WTC11 (cell line): Measurements from ENCODE around the gene ELK1. TPM values are rescaled to one million over a fixed set of nuclear protein-coding genes. Genes with fewer than 3 reads are reported as not detected.

ENCODE experiments used
- ATAC-seq: fragments of 200-7000 bp; cut with Tn5 transposase; 2 replicates; pipeline ENCODE4 v1.10.0; 2021; ENCODE audit warnings: mild to moderate bottlenecking, moderate library complexity
- CTCF ChIA-PET: fragments of 300-600 bp; sonication (Branson Sonifier 250); formaldehyde crosslinking; loops from one replicate; lab custom pipeline; 2021; ENCODE audit warnings: antibody characterized with exemption; lab: Charles Lee
- POLR2A ChIA-PET: fragments of 350-600 bp; sonication (Branson Sonifier 250); formaldehyde crosslinking; loops from one replicate; lab custom pipeline; 2021; ENCODE audit warnings: antibody characterized with exemption; lab: Charles Lee
- DNase-seq: peaks from one replicate; pipeline ENCODE4 v3.0.0; 2021; ENCODE audit warnings: low spot score
- H3K27ac Mint-ChIP-seq: 2 replicates; pipeline ENCODE4 v1.8.0; 2021; ENCODE audit warnings: mixed read lengths
- H3K27me3 Mint-ChIP-seq: 2 replicates; pipeline ENCODE4 v1.8.0; 2021; ENCODE audit warnings: low read depth, mild to moderate bottlenecking, moderate library complexity, mixed read lengths
- H3K36me3 Mint-ChIP-seq: 2 replicates; pipeline ENCODE4 v1.8.0; 2021; ENCODE audit warnings: mixed read lengths
- H3K4me1 Mint-ChIP-seq: 2 replicates; pipeline ENCODE4 v1.8.0; 2022; ENCODE audit warnings: mixed read lengths
- H3K4me3 Mint-ChIP-seq: 2 replicates; pipeline ENCODE4 v1.8.0; 2021; ENCODE audit warnings: mild to moderate bottlenecking, moderate library complexity, mixed read lengths
- H3K9me3 Mint-ChIP-seq: 2 replicates; pipeline ENCODE4 v1.8.0; 2021; ENCODE audit warnings: mixed read lengths
- CREB1 ChIP-seq: sonication (generic); formaldehyde crosslinking; IDR thresholded peaks from 2 replicates; pipeline ENCODE4 v1.8.0; 2023; ENCODE audit warnings: mild to moderate bottlenecking, missing genetic modification reagents
- CREM ChIP-seq: sonication (generic); formaldehyde crosslinking; IDR thresholded peaks from 2 replicates; pipeline ENCODE4 v1.8.1; 2022; ENCODE audit warnings: mild to moderate bottlenecking, missing genetic modification reagents, moderate library complexity
- ESRRA ChIP-seq: sonication (generic); formaldehyde crosslinking; IDR thresholded peaks from 2 replicates; pipeline ENCODE4 v1.8.1; 2022; ENCODE audit warnings: mild to moderate bottlenecking, missing genetic modification reagents, borderline replicate concordance
- IRF2 ChIP-seq: sonication (generic); formaldehyde crosslinking; IDR thresholded peaks from 2 replicates; pipeline ENCODE4 v1.8.0; 2022; ENCODE audit warnings: low read depth, missing genetic modification reagents, borderline replicate concordance
- JAZF1 ChIP-seq: fragments of 250-450 bp; sonication (Bioruptor Pico); IDR thresholded peaks from 2 replicates; pipeline ENCODE4 v1.9.0; 2021; ENCODE audit warnings: moderate library complexity, mild to moderate bottlenecking, inconsistent platforms
- JUN ChIP-seq: sonication (generic); formaldehyde crosslinking; IDR thresholded peaks from 2 replicates; pipeline ENCODE4 v1.8.0; 2023; ENCODE audit warnings: mild to moderate bottlenecking, missing genetic modification reagents
- MLX ChIP-seq: sonication (generic); formaldehyde crosslinking; IDR thresholded peaks from 2 replicates; pipeline ENCODE4 v1.8.1; 2023; ENCODE audit warnings: mild to moderate bottlenecking, missing genetic modification reagents, moderate library complexity
- NFE2L1 ChIP-seq: sonication (generic); formaldehyde crosslinking; IDR thresholded peaks from 2 replicates; pipeline ENCODE4 v1.8.1; 2023; ENCODE audit warnings: missing genetic modification reagents
- NR2C2 ChIP-seq: sonication (generic); formaldehyde crosslinking; IDR thresholded peaks from 2 replicates; pipeline ENCODE4 v1.8.0; 2022; ENCODE audit warnings: mild to moderate bottlenecking, missing genetic modification reagents
- PRDM15 ChIP-seq: sonication (generic); formaldehyde crosslinking; IDR thresholded peaks from 2 replicates; pipeline ENCODE4 v1.8.0; 2022; ENCODE audit warnings: missing genetic modification reagents
- RELA ChIP-seq: sonication (generic); formaldehyde crosslinking; IDR thresholded peaks from 2 replicates; pipeline ENCODE4 v1.8.1; 2022; ENCODE audit warnings: missing genetic modification reagents, mild to moderate bottlenecking, borderline replicate concordance
- RORB ChIP-seq: fragments of 250-450 bp; sonication (Bioruptor Pico); IDR thresholded peaks from 2 replicates; pipeline ENCODE4 v1.9.0; 2021; ENCODE audit warnings: mild to moderate bottlenecking
- SMAD4 ChIP-seq: sonication (generic); formaldehyde crosslinking; IDR thresholded peaks from 2 replicates; pipeline ENCODE4 v1.8.0; 2022; ENCODE audit warnings: mild to moderate bottlenecking, missing genetic modification reagents
- TEAD1 ChIP-seq: sonication (generic); formaldehyde crosslinking; IDR thresholded peaks from 2 replicates; pipeline ENCODE4 v1.8.0; 2022; ENCODE audit warnings: mild to moderate bottlenecking, missing genetic modification reagents
- ZNF263 ChIP-seq: sonication (generic); formaldehyde crosslinking; IDR thresholded peaks from 2 replicates; pipeline ENCODE4 v1.8.1; 2022; ENCODE audit warnings: low read depth, mild to moderate bottlenecking, moderate library complexity, missing genetic modification reagents
- ZNF396 ChIP-seq: fragments of 250-450 bp; sonication (Bioruptor Pico); IDR thresholded peaks from 2 replicates; pipeline ENCODE4 v1.8.0; 2021; ENCODE audit warnings: mild to moderate bottlenecking, moderate library complexity, borderline replicate concordance
- ZNF671 ChIP-seq: fragments of 250-450 bp; sonication (Bioruptor Pico); IDR thresholded peaks from 2 replicates; pipeline ENCODE4 v1.8.0; 2021; ENCODE audit warnings: mild to moderate bottlenecking
- total RNA-seq: library from RNA; stranded (reverse); gene quantifications from 3 replicates; pipeline ENCODE4 v1.2.3, GENCODE V29; 2021
- TF ChIP-seq, protein P1 (sequence below): fragments of 200-600 bp; IDR thresholded peaks from 2 replicates; pipeline ENCODE4 v1.8.0; 2022; ENCODE audit warnings: antibody characterized with exemption
- TF ChIP-seq, protein P2 (sequence below): sonication (generic); formaldehyde crosslinking; conservative IDR thresholded peaks from 2 replicates; pipeline ENCODE4 v1.8.1; 2023; ENCODE audit warnings: mild to moderate bottlenecking, low read depth, missing genetic modification reagents, moderate library complexity
- TF ChIP-seq, protein P3 (sequence below): fragments of 250-450 bp; sonication (Bioruptor Pico); IDR thresholded peaks from 2 replicates; pipeline ENCODE4 v2.1.2; 2022; ENCODE audit warnings: mild to moderate bottlenecking, moderate library complexity
- TF ChIP-seq, protein P4 (sequence below): sonication (generic); formaldehyde crosslinking; IDR thresholded peaks from 2 replicates; pipeline ENCODE4 v1.8.0; 2022; ENCODE audit warnings: mild to moderate bottlenecking, missing genetic modification reagents
- TF ChIP-seq, protein P5 (sequence below): sonication (generic); formaldehyde crosslinking; IDR thresholded peaks from 2 replicates; pipeline ENCODE4 v1.8.0; 2022; ENCODE audit warnings: mild to moderate bottlenecking, missing genetic modification reagents

ELK1 gene
- total RNA-seq, 1 experiment from 2014 or later: 35.8 TPM

DNA sequence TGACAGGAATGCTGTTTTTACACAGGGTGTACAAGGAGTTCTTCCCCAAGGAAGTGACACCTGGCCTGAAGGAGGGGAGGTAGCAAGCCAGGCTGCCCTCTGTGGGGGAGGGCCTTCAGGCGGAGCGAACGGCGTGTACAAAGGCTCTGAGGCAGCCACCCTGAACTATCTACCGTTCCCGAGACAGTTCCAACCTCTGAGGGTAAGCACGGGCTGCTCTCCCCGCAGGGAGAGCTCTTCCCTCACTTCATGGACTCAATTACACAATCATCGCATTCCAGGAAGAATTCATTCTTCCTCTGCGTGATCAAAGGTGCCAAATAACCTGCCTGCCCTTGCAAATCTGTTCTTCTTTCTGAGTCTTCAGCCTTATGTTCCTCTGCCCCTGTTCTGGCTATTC is 4.8 kb downstream of the ELK1 start (continued):
- no peak for TF ChIP-seq PRDM15
- TF ChIP-seq ZNF671 (CRISPR knock-in tag): no peak
- no peak for TF ChIP-seq SMAD4 (CRISPR knock-in tag)

DNA sequence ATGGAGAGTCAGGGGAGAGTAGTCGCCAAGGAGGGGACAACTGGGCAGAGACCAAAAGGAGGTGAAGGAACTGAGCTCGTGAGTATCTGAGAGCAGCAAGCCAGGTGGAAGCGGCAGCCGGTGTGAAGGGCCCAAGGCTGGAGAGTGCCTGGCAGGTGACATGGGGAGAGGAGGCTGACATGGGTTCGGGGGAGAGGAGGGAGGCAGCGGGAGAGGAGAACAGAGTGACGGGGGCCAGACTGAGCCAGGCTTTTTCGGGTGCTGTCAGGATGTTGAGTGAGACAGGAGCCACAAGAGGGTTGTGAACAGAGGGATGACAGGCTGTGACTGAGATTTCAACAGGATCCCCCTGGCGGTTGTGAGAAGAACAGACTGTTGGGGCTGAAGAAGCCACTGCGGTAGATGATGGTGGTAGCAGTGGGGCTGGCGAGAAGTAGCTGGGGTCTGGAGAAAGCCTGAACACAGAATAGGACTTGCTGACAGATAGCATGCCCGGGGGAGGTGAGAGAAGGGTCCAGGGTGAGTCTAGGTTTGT is 5.7 kb downstream of the ELK1 start:
- H3K4me3 Mint-ChIP-seq: no peak overlapping the region
- ChIA-PET CTCF (interaction anchor here (0.6 to 2.0 kb wide), 22 partner anchors 14 to 260 kb away, joined by 3 to 17 read pairs (median 4); partner anchors contain the start of gene TIMP1), POLR2A (interaction anchor here (1.3 kb wide), 1 partner anchor 20 kb away, joined by 4 read pairs; no protein-coding TSS in a partner anchor)
- peak; percentile 25 for DNase-seq
- peaks cover 15% of the 10 kb centered on the region for H3K4me1 Mint-ChIP-seq
- H3K27ac Mint-ChIP-seq: peak overlapping the region; percentile 91
- peaks cover 11% of the 10 kb centered on the region for H3K9me3 Mint-ChIP-seq
- peaks cover 26% of the 10 kb centered on the region for H3K36me3 Mint-ChIP-seq
- peak; percentile 93 for ATAC-seq
- H3K27me3 Mint-ChIP-seq: no peaks in the 10 kb centered on the region
- TF ChIP-seq NFE2L1 (CRISPR knock-in tag): no peak
- TF ChIP-seq, protein P1, sequence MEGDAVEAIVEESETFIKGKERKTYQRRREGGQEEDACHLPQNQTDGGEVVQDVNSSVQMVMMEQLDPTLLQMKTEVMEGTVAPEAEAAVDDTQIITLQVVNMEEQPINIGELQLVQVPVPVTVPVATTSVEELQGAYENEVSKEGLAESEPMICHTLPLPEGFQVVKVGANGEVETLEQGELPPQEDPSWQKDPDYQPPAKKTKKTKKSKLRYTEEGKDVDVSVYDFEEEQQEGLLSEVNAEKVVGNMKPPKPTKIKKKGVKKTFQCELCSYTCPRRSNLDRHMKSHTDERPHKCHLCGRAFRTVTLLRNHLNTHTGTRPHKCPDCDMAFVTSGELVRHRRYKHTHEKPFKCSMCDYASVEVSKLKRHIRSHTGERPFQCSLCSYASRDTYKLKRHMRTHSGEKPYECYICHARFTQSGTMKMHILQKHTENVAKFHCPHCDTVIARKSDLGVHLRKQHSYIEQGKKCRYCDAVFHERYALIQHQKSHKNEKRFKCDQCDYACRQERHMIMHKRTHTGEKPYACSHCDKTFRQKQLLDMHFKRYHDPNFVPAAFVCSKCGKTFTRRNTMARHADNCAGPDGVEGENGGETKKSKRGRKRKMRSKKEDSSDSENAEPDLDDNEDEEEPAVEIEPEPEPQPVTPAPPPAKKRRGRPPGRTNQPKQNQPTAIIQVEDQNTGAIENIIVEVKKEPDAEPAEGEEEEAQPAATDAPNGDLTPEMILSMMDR: peak; percentile 38; the same call in 1 of the 2 replicates

DNA sequence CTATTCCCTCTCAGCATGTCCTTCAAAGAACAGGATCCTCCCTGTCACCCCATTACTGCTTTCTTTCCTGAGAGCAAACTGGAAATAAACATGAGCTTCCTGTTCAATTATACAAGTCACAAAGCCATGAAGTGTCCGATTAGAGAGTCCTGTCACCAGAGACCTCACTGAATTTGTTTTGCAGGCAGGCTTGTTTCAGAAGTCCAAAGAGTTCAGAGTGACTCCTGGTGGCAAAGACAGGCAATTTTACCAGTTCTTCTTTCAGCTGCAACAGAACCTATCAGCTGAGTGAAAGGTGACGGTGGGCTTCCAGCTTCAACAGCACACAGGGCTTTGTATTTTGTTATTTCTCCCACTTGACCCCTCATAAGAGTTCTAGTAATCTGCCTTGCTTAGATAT is 6.4 kb downstream of the ELK1 start:
- DNase-seq: no peak
- Mint-ChIP-seq H3K27me3 (no peaks in the 10 kb centered on the region), H3K4me3 (no peak overlapping the region), H3K27ac (no peak overlapping the region), H3K9me3 (peaks cover 12% of the 10 kb centered on the region), H3K36me3 (peaks cover 32% of the 10 kb centered on the region), H3K4me1 (peaks cover 9% of the 10 kb centered on the region)
- CTCF ChIA-PET: interaction anchor here (0.6 to 2.0 kb wide), 17 partner anchors 13 to 259 kb away, joined by 3 to 17 read pairs (median 7); partner anchors contain the start of gene TIMP1
- ATAC-seq: no peak
- POLR2A ChIA-PET: no interaction called here
- TF ChIP-seq MLX (CRISPR knock-in tag) (no peak), JAZF1 (CRISPR knock-in tag) (no peak), CREB1 (CRISPR knock-in tag) (no peak), RELA (CRISPR knock-in tag) (no peak), ESRRA (CRISPR knock-in tag) (no peak), RORB (CRISPR knock-in tag) (no peak), IRF2 (no peak), NR2C2 (CRISPR knock-in tag) (no peak), ZNF263 (CRISPR knock-in tag) (no peak), TEAD1 (CRISPR knock-in tag) (no peak), ZNF396 (CRISPR knock-in tag) (no peak), JUN (CRISPR knock-in tag) (no peak), CREM (CRISPR knock-in tag) (no peak)
- TF ChIP-seq, protein P2, sequence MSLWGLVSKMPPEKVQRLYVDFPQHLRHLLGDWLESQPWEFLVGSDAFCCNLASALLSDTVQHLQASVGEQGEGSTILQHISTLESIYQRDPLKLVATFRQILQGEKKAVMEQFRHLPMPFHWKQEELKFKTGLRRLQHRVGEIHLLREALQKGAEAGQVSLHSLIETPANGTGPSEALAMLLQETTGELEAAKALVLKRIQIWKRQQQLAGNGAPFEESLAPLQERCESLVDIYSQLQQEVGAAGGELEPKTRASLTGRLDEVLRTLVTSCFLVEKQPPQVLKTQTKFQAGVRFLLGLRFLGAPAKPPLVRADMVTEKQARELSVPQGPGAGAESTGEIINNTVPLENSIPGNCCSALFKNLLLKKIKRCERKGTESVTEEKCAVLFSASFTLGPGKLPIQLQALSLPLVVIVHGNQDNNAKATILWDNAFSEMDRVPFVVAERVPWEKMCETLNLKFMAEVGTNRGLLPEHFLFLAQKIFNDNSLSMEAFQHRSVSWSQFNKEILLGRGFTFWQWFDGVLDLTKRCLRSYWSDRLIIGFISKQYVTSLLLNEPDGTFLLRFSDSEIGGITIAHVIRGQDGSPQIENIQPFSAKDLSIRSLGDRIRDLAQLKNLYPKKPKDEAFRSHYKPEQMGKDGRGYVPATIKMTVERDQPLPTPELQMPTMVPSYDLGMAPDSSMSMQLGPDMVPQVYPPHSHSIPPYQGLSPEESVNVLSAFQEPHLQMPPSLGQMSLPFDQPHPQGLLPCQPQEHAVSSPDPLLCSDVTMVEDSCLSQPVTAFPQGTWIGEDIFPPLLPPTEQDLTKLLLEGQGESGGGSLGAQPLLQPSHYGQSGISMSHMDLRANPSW (CRISPR knock-in tag): no peak
- TF ChIP-seq, protein P3, sequence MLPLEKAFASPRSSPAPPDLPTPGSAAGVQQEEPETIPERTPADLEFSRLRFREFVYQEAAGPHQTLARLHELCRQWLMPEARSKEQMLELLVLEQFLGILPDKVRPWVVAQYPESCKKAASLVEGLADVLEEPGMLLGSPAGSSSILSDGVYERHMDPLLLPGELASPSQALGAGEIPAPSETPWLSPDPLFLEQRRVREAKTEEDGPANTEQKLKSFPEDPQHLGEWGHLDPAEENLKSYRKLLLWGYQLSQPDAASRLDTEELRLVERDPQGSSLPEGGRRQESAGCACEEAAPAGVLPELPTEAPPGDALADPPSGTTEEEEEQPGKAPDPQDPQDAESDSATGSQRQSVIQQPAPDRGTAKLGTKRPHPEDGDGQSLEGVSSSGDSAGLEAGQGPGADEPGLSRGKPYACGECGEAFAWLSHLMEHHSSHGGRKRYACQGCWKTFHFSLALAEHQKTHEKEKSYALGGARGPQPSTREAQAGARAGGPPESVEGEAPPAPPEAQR (CRISPR knock-in tag): no peak
- TF ChIP-seq, protein P4, sequence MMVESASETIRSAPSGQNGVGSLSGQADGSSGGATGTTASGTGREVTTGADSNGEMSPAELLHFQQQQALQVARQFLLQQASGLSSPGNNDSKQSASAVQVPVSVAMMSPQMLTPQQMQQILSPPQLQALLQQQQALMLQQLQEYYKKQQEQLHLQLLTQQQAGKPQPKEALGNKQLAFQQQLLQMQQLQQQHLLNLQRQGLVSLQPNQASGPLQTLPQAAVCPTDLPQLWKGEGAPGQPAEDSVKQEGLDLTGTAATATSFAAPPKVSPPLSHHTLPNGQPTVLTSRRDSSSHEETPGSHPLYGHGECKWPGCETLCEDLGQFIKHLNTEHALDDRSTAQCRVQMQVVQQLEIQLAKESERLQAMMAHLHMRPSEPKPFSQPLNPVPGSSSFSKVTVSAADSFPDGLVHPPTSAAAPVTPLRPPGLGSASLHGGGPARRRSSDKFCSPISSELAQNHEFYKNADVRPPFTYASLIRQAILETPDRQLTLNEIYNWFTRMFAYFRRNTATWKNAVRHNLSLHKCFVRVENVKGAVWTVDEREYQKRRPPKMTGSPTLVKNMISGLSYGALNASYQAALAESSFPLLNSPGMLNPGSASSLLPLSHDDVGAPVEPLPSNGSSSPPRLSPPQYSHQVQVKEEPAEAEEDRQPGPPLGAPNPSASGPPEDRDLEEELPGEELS (CRISPR knock-in tag): no peak
- TF ChIP-seq, protein P5, sequence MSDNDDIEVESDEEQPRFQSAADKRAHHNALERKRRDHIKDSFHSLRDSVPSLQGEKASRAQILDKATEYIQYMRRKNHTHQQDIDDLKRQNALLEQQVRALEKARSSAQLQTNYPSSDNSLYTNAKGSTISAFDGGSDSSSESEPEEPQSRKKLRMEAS (CRISPR knock-in tag): no peak
